Smooth muscle cell (in vitro differentiated cells): ENCODE measurements around the gene FSCB. TPM values are rescaled to one million over a fixed set of nuclear protein-coding genes. Genes with fewer than 3 reads are reported as not detected.

Experiments
- DNase-seq: peaks from one replicate; lab custom pipeline; 2025; ENCODE audit not compliant: unreplicated experiment; lab: John Stamatoyannopoulos, UW
- H2AFZ ChIP-seq: fragments of 200-600 bp; sonication (generic); 2 replicates; pipeline ENCODE4 v1.6.0; 2016; ENCODE audit warnings: antibody characterized with exemption, low read depth, mild to moderate bottlenecking
- H3F3A ChIP-seq: fragments of 200-600 bp; sonication (generic); 2 replicates; pipeline ENCODE4 v1.6.0; 2017; ENCODE audit warnings: antibody characterized with exemption, low read depth
- H3K27ac ChIP-seq: fragments of 200-600 bp; sonication (generic); 2 replicates; pipeline ENCODE4 v1.5.1; 2016; ENCODE audit warnings: low read depth, mild to moderate bottlenecking
- H3K27me3 ChIP-seq: fragments of 200-600 bp; sonication (generic); 2 replicates; pipeline ENCODE4 v1.6.1; 2016; ENCODE audit warnings: low read depth, mild to moderate bottlenecking
- H3K36me3 ChIP-seq: fragments of 200-600 bp; sonication (generic); 2 replicates; pipeline ENCODE4 v1.5.1; 2016; ENCODE audit warnings: low read depth
- H3K4me1 ChIP-seq: fragments of 200-600 bp; sonication (generic); 2 replicates; pipeline ENCODE4 v1.5.1; 2016; ENCODE audit warnings: low read depth
- H3K4me2 ChIP-seq: fragments of 200-600 bp; sonication (generic); 2 replicates; pipeline ENCODE4 v1.6.0; 2016; ENCODE audit warnings: mild to moderate bottlenecking
- H3K4me3 ChIP-seq: fragments of 200-600 bp; sonication (generic); 2 replicates; pipeline ENCODE4 v1.5.1; 2016; ENCODE audit warnings: mild to moderate bottlenecking
- H3K79me2 ChIP-seq: fragments of 200-600 bp; sonication (generic); 2 replicates; pipeline ENCODE4 v1.6.0; 2016; ENCODE audit warnings: low read depth, mild to moderate bottlenecking
- H3K9ac ChIP-seq: fragments of 200-600 bp; sonication (generic); 2 replicates; pipeline ENCODE4 v1.6.0; 2016; ENCODE audit warnings: low read depth
- H3K9me3 ChIP-seq: fragments of 200-600 bp; sonication (generic); replicated peaks from 2 replicates; pipeline ENCODE4 v1.5.1; 2016; ENCODE audit warnings: low read depth
- H4K20me1 ChIP-seq: fragments of 200-600 bp; sonication (generic); 2 replicates; pipeline ENCODE4 v1.6.0; 2016; ENCODE audit warnings: low read depth
- CTCF ChIP-seq: fragments of 200-600 bp; sonication (generic); IDR thresholded peaks from 2 replicates; pipeline ENCODE4 v1.5.1; 2017; ENCODE audit warnings: borderline replicate concordance, mild to moderate bottlenecking, antibody characterized with exemption; ENCODE audit not compliant: insufficient read depth, poor library complexity, severe bottlenecking
- WGBS: methylation state at CpG from one replicate; pipeline ENCODE4 v1.1.7; 2016; ENCODE audit warnings: low lambda C conversion rate; 5-methylcytosine and 5-hydroxymethylcytosine counted together
- polyA plus RNA-seq: library from polyadenylated mRNA; unstranded; fragments of >200 nt; fragmentation: Nextera tagmentation; extraction: Ambion mirVana; gene quantifications from 2 replicates; pipeline ENCODE4 v1.2.1, GENCODE V29; 2016
- total RNA-seq: library from RNA; depleted of rRNA; stranded (reverse); fragments of >200 nt; gene quantifications from 2 replicates; pipeline ENCODE4 v1.2.3, GENCODE V29; 2014

FSCB gene
- total and polyA plus RNA-seq, 2 experiments from 2014 or later = not detected

GRCh38 chr14:44462381-44462780, 44.7 kb downstream of the FSCB start:
- H3K4me2 ChIP-seq = no peak overlapping the region
- H3K4me3 ChIP-seq = no peak overlapping the region
- no peaks in the 10 kb centered on the region for H4K20me1 ChIP-seq
- peaks cover 5% of the 10 kb centered on the region for H3F3A ChIP-seq
- no peak overlapping the region for H3K27ac ChIP-seq
- TF ChIP-seq CTCF = no peak
- no peak overlapping the region for H2AFZ ChIP-seq
- 95% methylated on average over 1 of the region's 1 CpG for WGBS
- H3K9me3 ChIP-seq = no peaks in the 10 kb centered on the region
- no peaks in the 10 kb centered on the region for H3K36me3 ChIP-seq
- H3K9ac ChIP-seq = no peak overlapping the region
- H3K27me3 ChIP-seq = no peaks in the 10 kb centered on the region
- no peaks in the 10 kb centered on the region for H3K79me2 ChIP-seq
- DNase-seq = no peak
- no peaks in the 10 kb centered on the region for H3K4me1 ChIP-seq

- Histone ChIP-seq H3K36me3 (no peaks in the 10 kb centered on the region), H3K4me3 (no peak overlapping the region), H3K9ac (no peak overlapping the region), H3F3A (peaks cover 5% of the 10 kb centered on the region), H3K9me3 (peaks cover under 1% of the 10 kb centered on the region), H4K20me1 (no peaks in the 10 kb centered on the region), H3K79me2 (no peaks in the 10 kb centered on the region), H3K27me3 (no peaks in the 10 kb centered on the region), H3K4me1 (no peaks in the 10 kb centered on the region), H2AFZ (no peak overlapping the region), H3K4me2 (no peak overlapping the region), H3K27ac (no peak overlapping the region)
- WGBS = 48% methylated on average over 2 of the region's 2 CpGs
- no peak for DNase-seq
- TF ChIP-seq CTCF = no peak
These were observed 45.3 kb downstream of the FSCB start for GRCh38 chr14:44461811-44462210.
